Adrenal gland (tissue), 12 donors: Measurements from ENCODE around the gene GRN. TPM values are rescaled to one million over a fixed set of nuclear protein-coding genes. Genes with fewer than 3 reads are reported as not detected.
"Not testable (repeated sequence)": the region's sequence is repeated elsewhere in the genome, so short reads cannot be mapped to it uniquely, and the experiment has no call there.

Experiments
- DNase-seq, 7 donors: peaks; one replicate each; pipeline ENCODE4 v3.0.0-alpha.2; 2019 to 2020
- H3K27ac ChIP-seq, 5 donors: fragments of 200-600 bp; sonication (generic) in 4 of 5; 1 replicate in 3 of 5; 2 replicates in 2 of 5; pipeline versions ENCODE4 v1.5.1 to v1.8.0; 2016 to 2020; ENCODE audit warnings: mild to moderate bottlenecking in 1 of 5
- H3K27me3 ChIP-seq: fragments of 200-600 bp; 2 replicates; pipeline ENCODE4 v1.8.0; 2021
- H3K36me3 ChIP-seq, 2 donors: fragments of 200-600 bp; replicated peaks in 1 of 2; 1 replicate in 1 of 2; 2 replicates in 1 of 2; pipeline versions ENCODE4 v1.5.1 to v1.8.0; 2018 to 2022
- H3K4me1 ChIP-seq, 2 donors: fragments of 200-600 bp; replicated peaks in 1 of 2; 1 replicate in 1 of 2; 2 replicates in 1 of 2; pipeline versions ENCODE4 v1.5.1 to v1.8.0; 2018 to 2021
- H3K4me3 ChIP-seq, 4 donors: fragments of 200-600 bp; sonication (generic) in 3 of 4; one replicate each; pipeline ENCODE4 v1.5.1; 2016 to 2018
- H3K9me3 ChIP-seq, 3 donors: fragments of 200-600 bp; sonication (generic) in 1 of 3; replicated peaks in 1 of 3; 1 replicate in 2 of 3; 2 replicates in 1 of 3; pipeline versions ENCODE4 v1.5.1 to v1.8.0; 2016 to 2021
- POLR2A ChIP-seq, 2 donors: fragments of 450-650 bp; IDR thresholded peaks; one replicate each; pipeline ENCODE4 v1.6.1; 2017; ENCODE audit warnings: antibody characterized with exemption in 2 of 2, mild to moderate bottlenecking in 2 of 2, moderate library complexity in 1 of 2
- WGBS, 4 donors: extraction: QIAGEN DNeasy Blood & Tissue Kit in 2 of 4; methylation state at CpG; one replicate each; pipeline versions ENCODE4 v1.1.5 to v1.1.7; 2013 to 2017; 5-methylcytosine and 5-hydroxymethylcytosine counted together
- intact Hi-C, 2 donors: fragments of 100-400 bp; cut with DNase I; formaldehyde crosslinking; loops; one replicate each; pipeline versions ENCODE4 v1.14.1 to v1.15.0; 2022 to 2023
- polyA plus RNA-seq, 3 donors: library from polyadenylated mRNA; stranded (reverse); fragments of 200-250 nt in 2 of 3; fragments of 350-450 nt in 1 of 3; fragmentation: Illumina TruSeq in 1 of 3; extraction: RNeasy Lipid Tissue Mini Kit (QIAGEN cat#74804) in 1 of 3; gene quantifications; one replicate each; pipeline ENCODE4 v1.2.3, GENCODE V29; 2013 to 2014
- total RNA-seq, 9 donors: library from RNA; depleted of rRNA in 4 of 9; stranded (reverse); fragments of >200 nt in 4 of 9; fragments of 120-200 nt in 1 of 9; fragmentation: NEBNext Ultra II Directional in 1 of 9; extraction: Animal tissue kit (Norgen Biotek cat#: 25700) in 1 of 9; gene quantifications; one replicate each; pipeline versions ENCODE4 v1.1.0 to v1.2.4, GENCODE V29; 2013 to 2023
- TF ChIP-seq, protein P1 (sequence below), 6 experiments: fragments of 450-650 bp in 4 of 6; fragments of 200-600 bp in 2 of 6; sonication (generic) in 1 of 6; IDR thresholded peaks; 1 replicate in 5 of 6; 2 replicates in 1 of 6; pipeline versions ENCODE4 v1.5.1 to v1.8.0; 2016 to 2021; ENCODE audit warnings: antibody characterized with exemption in 6 of 6, mild to moderate bottlenecking in 2 of 6, moderate library complexity in 1 of 6
- donor health status: healthy with polysubstance abuse.
- donor health status: Bipolar disorder and iron deficiency.
- donor health status: DM: yes; HTN: yes; CAD: no.
- donor health status: DM: no; HTN: no; CAD: no.
- donor health status: DM: no; HTN: no; CAD: no.
- donor health status: DM: yes; HTN: yes; CAD: no.

GRN gene
- total and polyA plus RNA-seq, 12 donors: 79.0 to 721 (median 320) TPM

DNA sequence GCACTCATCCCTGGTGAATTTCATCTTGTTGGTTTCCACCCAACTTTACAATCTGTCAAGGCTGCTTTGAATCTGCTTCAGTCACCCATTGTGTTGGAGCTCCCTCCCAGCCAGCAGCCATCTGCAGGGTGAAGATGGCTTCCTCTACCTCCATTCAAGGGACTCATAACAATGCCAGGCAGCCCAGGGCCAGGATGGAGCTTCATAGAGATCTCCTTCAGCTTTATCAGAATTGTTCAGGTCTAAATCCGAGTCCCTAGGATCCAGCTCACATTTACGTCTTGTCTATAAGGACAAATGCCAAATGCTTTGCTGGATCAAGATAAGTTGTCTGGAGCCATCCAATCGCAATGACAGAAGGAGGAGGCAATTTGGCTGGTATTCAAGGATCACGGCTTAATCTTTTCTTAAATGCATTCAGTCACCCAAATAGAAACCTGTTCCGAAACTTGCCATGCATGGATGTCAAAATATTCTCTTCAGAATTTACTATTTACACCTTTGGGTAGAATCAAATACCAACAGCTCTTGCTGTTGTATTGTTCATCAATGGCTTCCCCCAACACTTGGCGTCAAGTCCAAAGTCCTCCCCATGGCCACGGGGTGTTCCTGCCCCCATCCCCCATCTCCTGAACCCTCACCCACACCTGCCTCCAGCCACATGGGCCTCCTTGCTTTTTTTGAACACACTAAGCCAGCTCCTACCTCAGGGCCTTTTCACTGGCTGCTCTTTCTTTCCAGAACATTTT, 22.3 kb downstream of the GRN start:
- WGBS, 4 donors: 49 to 59% (median 52%) methylated on average over 7 of the region's 7 CpGs
- Histone ChIP-seq H3K27me3 (no peaks in the 10 kb centered on the region), H3K9me3 (no peaks in the 10 kb centered on the region), H3K27ac (no peak overlapping the region), H3K4me1 (peaks cover 5 to 10% of the 10 kb centered on the region in 2 donors), H3K4me3 (no peak overlapping the region), H3K36me3 (no peaks in the 10 kb centered on the region)
- intact Hi-C loops: no loop called here
- DNase-seq: no peak
- TF ChIP-seq, protein P1, sequence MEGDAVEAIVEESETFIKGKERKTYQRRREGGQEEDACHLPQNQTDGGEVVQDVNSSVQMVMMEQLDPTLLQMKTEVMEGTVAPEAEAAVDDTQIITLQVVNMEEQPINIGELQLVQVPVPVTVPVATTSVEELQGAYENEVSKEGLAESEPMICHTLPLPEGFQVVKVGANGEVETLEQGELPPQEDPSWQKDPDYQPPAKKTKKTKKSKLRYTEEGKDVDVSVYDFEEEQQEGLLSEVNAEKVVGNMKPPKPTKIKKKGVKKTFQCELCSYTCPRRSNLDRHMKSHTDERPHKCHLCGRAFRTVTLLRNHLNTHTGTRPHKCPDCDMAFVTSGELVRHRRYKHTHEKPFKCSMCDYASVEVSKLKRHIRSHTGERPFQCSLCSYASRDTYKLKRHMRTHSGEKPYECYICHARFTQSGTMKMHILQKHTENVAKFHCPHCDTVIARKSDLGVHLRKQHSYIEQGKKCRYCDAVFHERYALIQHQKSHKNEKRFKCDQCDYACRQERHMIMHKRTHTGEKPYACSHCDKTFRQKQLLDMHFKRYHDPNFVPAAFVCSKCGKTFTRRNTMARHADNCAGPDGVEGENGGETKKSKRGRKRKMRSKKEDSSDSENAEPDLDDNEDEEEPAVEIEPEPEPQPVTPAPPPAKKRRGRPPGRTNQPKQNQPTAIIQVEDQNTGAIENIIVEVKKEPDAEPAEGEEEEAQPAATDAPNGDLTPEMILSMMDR (IDR thresholded peaks at IDR 0.05): no peak
- no peak for TF ChIP-seq POLR2A (IDR thresholded peaks at IDR 0.05)

DNA sequence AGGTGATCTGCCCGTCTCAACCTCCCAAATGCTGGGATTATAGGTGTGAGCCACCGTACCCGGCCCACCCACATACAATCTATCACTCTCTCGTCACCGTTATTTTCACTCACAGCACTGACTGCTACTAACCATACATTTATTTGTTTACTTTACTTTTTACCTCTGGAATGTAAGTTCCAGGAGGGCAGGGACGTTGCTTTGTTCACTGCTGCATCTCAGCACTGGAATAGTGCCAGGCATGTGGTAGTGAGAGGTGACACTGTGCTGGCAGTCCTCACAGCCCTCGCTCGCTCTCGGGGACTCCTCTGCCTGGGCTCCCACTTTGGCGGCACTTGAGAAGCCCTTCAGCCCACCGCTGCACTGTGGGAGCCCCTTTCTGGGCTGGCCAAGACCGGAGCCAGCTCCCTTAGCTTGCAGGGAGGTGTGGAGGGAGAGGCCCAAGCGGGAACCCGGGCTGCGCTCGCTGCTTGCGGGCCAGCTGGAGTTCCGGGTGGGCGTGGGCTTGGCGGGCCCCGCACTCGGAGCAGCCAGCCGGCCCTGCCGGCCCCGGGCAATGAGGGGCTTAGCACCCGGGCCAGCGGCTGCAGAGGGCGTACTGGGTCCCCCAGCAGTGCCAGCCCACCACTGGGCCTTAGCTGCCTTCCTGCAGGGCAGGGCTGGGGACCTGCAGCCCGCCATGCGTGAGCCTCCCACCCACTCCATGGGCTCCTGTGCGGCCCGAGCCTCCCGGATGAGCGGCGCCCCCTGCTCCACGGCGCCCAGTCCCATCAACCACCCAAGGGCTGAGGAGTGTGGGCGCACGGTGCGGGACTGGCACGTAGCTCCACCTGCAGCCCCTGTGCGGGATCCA, 23.5 kb downstream of the GRN start:
- H3K27me3 ChIP-seq, intact Hi-C loops, H3K27ac ChIP-seq, H3K4me3 ChIP-seq, DNase-seq, H3K9me3 ChIP-seq, H3K36me3 ChIP-seq, H3K4me1 ChIP-seq: not testable (repeated sequence)
- 82 to 92% (median 85%) methylated on average over 10 to 42 of the region's 42 CpGs for WGBS, 4 donors

DNA sequence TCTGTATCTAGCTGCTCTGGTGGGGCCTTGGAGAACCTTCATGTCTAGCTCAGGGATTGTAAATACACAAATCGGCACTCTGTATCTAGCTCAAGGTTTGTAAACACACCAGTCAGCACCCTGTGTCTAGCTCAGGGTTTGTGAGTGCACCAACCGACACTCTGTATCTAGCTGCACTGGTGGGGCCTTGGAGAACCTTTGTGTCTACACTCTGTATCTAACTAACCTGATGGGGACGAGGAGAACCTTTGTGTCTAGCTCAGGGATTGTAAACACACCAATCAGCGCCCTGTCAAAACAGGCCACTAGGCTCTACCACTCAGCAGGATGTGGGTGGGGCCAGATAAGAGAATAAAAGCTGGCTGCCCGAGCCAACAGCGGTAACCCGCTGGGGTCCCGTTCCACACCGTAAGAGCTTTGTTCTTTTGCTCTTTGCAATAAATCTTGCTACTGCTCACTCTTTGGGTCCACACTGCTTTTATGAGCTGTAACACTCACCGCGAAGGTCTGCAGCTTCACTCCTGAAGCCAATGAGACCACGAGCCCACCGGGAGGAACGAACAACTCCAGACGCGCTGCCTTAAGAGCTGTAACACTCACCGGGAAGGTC, 24.4 kb downstream of the GRN start:
- H3K9me3 ChIP-seq, DNase-seq, H3K4me1 ChIP-seq, H3K36me3 ChIP-seq, H3K27me3 ChIP-seq, intact Hi-C loops, H3K27ac ChIP-seq, H3K4me3 ChIP-seq: not testable (repeated sequence)
- 39 to 70% (median 57%) methylated on average over 12 to 17 of the region's 17 CpGs for WGBS, 4 donors

DNA sequence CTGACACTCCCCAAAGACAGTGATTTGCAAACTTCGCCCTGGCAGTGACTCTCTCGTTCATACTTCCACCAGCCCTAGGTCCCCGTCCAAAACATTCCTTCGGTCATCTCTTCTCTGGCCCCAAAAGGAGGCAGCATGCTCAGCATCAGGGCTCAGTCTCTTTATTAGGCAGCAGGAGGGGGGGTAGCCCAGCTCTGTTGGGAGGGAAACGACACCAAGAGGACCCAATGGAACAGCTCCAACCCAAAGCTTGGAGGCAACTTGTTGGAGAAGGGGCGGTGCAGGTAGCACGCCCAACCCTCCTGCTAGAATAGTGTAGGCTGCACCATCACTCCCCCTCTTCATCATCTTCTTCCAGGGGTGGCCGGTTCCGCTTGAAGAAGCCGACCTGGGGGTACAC, 26.9 kb downstream of the GRN start:
- Histone ChIP-seq H3K4me3 (no peak overlapping the region), H3K27ac (no peak overlapping the region), H3K4me1 (no peaks in the 10 kb centered on the region), H3K36me3 (no peaks in the 10 kb centered on the region), H3K9me3 (no peaks in the 10 kb centered on the region), H3K27me3 (no peaks in the 10 kb centered on the region)
- no peak for DNase-seq
- intact Hi-C loops: no loop called here
- WGBS, 4 donors: 65 to 77% (median 73%) methylated on average over 10 of the region's 10 CpGs
- TF ChIP-seq, protein P1 (IDR thresholded peaks at IDR 0.05): no peak
- TF ChIP-seq POLR2A (IDR thresholded peaks at IDR 0.05): no peak
